Middle frontal gyrus (tissue), 1 donor: ENCODE measurements around the gene MGMT.

Source experiments
- DNase-seq: peaks from one replicate; pipeline ENCODE4 v3.0.0-alpha.2; 2015; ENCODE audit warnings: low spot score; ENCODE audit errors: extremely low spot score

MGMT gene

GRCh38 chr10:129771576-129771975 lies 304.5 kb downstream of the MGMT start:
- no peak for DNase-seq

- DNase-seq = no peak
Observed at GRCh38 chr10:129771991-129772431, 305.0 kb downstream of the MGMT start.

GRCh38 chr10:129772468-129773358 lies 305.7 kb downstream of the MGMT start:
- DNase-seq = no peak

GRCh38 chr10:129773359-129773990 lies 306.4 kb downstream of the MGMT start:
- no peak for DNase-seq

- DNase-seq = no peak
Observed at GRCh38 chr10:129774082-129774735, 307.2 kb downstream of the MGMT start.

GRCh38 chr10:129774736-129775401 lies 307.8 kb downstream of the MGMT start:
- no peak for DNase-seq

- DNase-seq = no peak
Observed at GRCh38 chr10:129775681-129776080, 308.6 kb downstream of the MGMT start.

- DNase-seq = no peak
Observed at GRCh38 chr10:129777687-129778086, 310.6 kb downstream of the MGMT start.

GRCh38 chr10:129778571-129778970 lies 311.5 kb downstream of the MGMT start:
- no peak for DNase-seq

GRCh38 chr10:129779126-129780111 lies 312.4 kb downstream of the MGMT start:
- no peak for DNase-seq

- no peak for DNase-seq
Observed at GRCh38 chr10:129780198-129780597, 313.2 kb downstream of the MGMT start.

GRCh38 chr10:129780901-129781795 lies 314.1 kb downstream of the MGMT start:
- no peak for DNase-seq

GRCh38 chr10:129784291-129784690 lies 317.2 kb downstream of the MGMT start:
- no peak for DNase-seq

- no peak for DNase-seq
Observed at GRCh38 chr10:129784891-129785290, 317.9 kb downstream of the MGMT start.

- no peak for DNase-seq
Observed at GRCh38 chr10:129785536-129785981, 318.5 kb downstream of the MGMT start.

GRCh38 chr10:129786216-129786615 lies 319.2 kb downstream of the MGMT start:
- no peak for DNase-seq

- no peak for DNase-seq
Observed at GRCh38 chr10:129787557-129787956, 320.5 kb downstream of the MGMT start.

- no peak for DNase-seq
Observed at GRCh38 chr10:129788215-129788614, 321.2 kb downstream of the MGMT start.

GRCh38 chr10:129790715-129791446 lies 323.8 kb downstream of the MGMT start:
- DNase-seq = no peak
